Small intestine (tissue), 7 donors: ENCODE data around the gene PPIL1. TPM values are rescaled to one million over a fixed set of nuclear protein-coding genes. Genes with fewer than 3 reads are reported as not detected.
A peak's percentile ranks its signal among the peaks of the same experiment; 100 is the strongest.

Experiments
- DNase-seq, 2 donors: peaks; one replicate each; pipeline versions ENCODE4 v3.0.0 to v3.0.0-alpha.2; 2013
- FAIRE-seq: peaks from 2 replicates; lab custom pipeline; 2012; peaks lifted over from hg19 to GRCh38; lab: Jason Lieb, UNC
- H3K27ac ChIP-seq, 3 donors: one replicate each; pipeline ENCODE4 v1.5.1; 2013; ENCODE audit warnings: low read length in 2 of 3, mild to moderate bottlenecking in 2 of 3, control low read depth in 1 of 3, inconsistent platforms in 1 of 3, low read depth in 1 of 3, moderate library complexity in 1 of 3
- H3K27me3 ChIP-seq, 3 donors: one replicate each; pipeline ENCODE4 v1.6.1; 2013; ENCODE audit warnings: low read length in 3 of 3, inconsistent platforms in 1 of 3; ENCODE audit not compliant: control insufficient read depth in 3 of 3, insufficient read depth in 3 of 3
- H3K36me3 ChIP-seq, 3 donors: one replicate each; pipeline ENCODE4 v1.6.1; 2013; ENCODE audit warnings: low read length in 3 of 3, inconsistent platforms in 1 of 3, low read depth in 1 of 3, mild to moderate bottlenecking in 1 of 3, moderate library complexity in 1 of 3; ENCODE audit not compliant: control insufficient read depth in 3 of 3, insufficient read depth in 2 of 3
- H3K4me1 ChIP-seq, 3 donors: one replicate each; pipeline ENCODE4 v1.6.1; 2013; ENCODE audit warnings: low read length in 2 of 3, inconsistent platforms in 1 of 3, low read depth in 1 of 3, mild to moderate bottlenecking in 1 of 3, moderate library complexity in 1 of 3; ENCODE audit not compliant: control insufficient read depth in 3 of 3, insufficient read depth in 2 of 3
- H3K4me3 ChIP-seq, 3 donors: one replicate each; pipeline ENCODE4 v1.5.1; 2013; ENCODE audit warnings: low read length in 3 of 3, control low read depth in 1 of 3, inconsistent platforms in 1 of 3, low read depth in 1 of 3, mild to moderate bottlenecking in 1 of 3, moderate library complexity in 1 of 3
- H3K9me3 ChIP-seq, 2 donors: one replicate each; pipeline ENCODE4 v1.6.1; 2013; ENCODE audit warnings: low read depth in 1 of 2, low read length in 1 of 2; ENCODE audit not compliant: control insufficient read depth in 2 of 2, insufficient read depth in 1 of 2
- WGBS, 3 donors: extraction: QIAGEN DNeasy Blood & Tissue Kit; methylation state at CpG; one replicate each; pipeline ENCODE4 v1.1.7; 2013; 5-methylcytosine and 5-hydroxymethylcytosine counted together
- polyA plus RNA-seq, 4 donors: library from polyadenylated mRNA; stranded (reverse) in 3 of 4; unstranded in 1 of 4; fragments of 200-250 nt in 3 of 4; fragments of 120-200 nt in 1 of 4; gene quantifications; one replicate each; pipeline versions ENCODE4 v1.2.1 to v1.2.3, GENCODE V29; 2013
- donor health status: healthy with polysubstance abuse.
- donor health status: control.
- donor health status: control.
- donor health status: Bipolar disorder and iron deficiency.
- donor health status: healthy.

The PPIL1 gene
- polyA plus RNA-seq, 4 donors, result 8.1 to 37.3 (median 19.2) TPM

GRCh38 chr6:36886950-36887618, 12.5 kb upstream of the PPIL1 start:
- no peak for FAIRE-seq
- H3K27me3 ChIP-seq, result no peaks in the 10 kb centered on the region
- H3K9me3 ChIP-seq, result no peaks in the 10 kb centered on the region
- peaks cover 0 to 12% (median 0%) of the 10 kb centered on the region in 3 donors for H3K4me1 ChIP-seq
- peak overlapping the region in 1 of 3 donors; percentile 98 for H3K4me3 ChIP-seq
- H3K27ac ChIP-seq, result no peak overlapping the region
- no peak for DNase-seq
- 55 to 68% (median 64%) methylated on average over 10 of the region's 10 CpGs for WGBS, 3 donors
- peaks cover 0 to under 1% (median 0%) of the 10 kb centered on the region in 3 donors for H3K36me3 ChIP-seq

GRCh38 chr6:36885461-36886401, 11.1 kb upstream of the PPIL1 start, which contains the start of gene C6orf89:
Gene C6orf89, plus strand, starts transcription at chr6:36885952. Its CDS starts 13,493 bp downstream, at chr6:36899445.
- 2 to 3% (median 3%) methylated on average over 42 to 48 of the region's 48 CpGs for WGBS, 3 donors
- DNase-seq (peak; percentile 97 to 99), FAIRE-seq (no peak)
- Histone ChIP-seq H3K9me3 (no peaks in the 10 kb centered on the region), H3K4me3 (peak within 1 kb of the TSS; percentile 74 to 98 (median 86)), H3K4me1 (peaks cover 0 to 9% (median 0%) of the 10 kb centered on the region in 3 donors), H3K27me3 (no peaks in the 10 kb centered on the region), H3K36me3 (no peaks in the 10 kb centered on the region), H3K27ac (peak within 1 kb of the TSS; percentile 79 to 86 (median 85))

GRCh38 chr6:36884610-36885009, 10.0 kb upstream of the PPIL1 start:
- 98 to 100% (median 98%) methylated on average over 3 of the region's 3 CpGs for WGBS, 3 donors

GRCh38 chr6:36875250-36875633, 639 bp upstream of the PPIL1 start:
- Histone ChIP-seq H3K9me3 (no peaks in the 10 kb centered on the region), H3K27me3 (no peaks in the 10 kb centered on the region), H3K36me3 (peaks cover 0 to 5% (median 4%) of the 10 kb centered on the region in 3 donors), H3K27ac (peak overlapping the region in 2 of 3 donors; percentile 95 to 96), H3K4me1 (peaks cover 0 to 10% (median 3%) of the 10 kb centered on the region in 3 donors), H3K4me3 (peak overlapping the region in 2 of 3 donors; percentile 80 to 87)
- 27 to 37% (median 36%) methylated on average over 6 of the region's 6 CpGs for WGBS, 3 donors
- DNase-seq (no peak), FAIRE-seq (no peak)

More at GRCh38 chr6:36884610-36885009, 10.0 kb upstream of the PPIL1 start:
- Histone ChIP-seq H3K27ac (no peak overlapping the region), H3K4me3 (no peak overlapping the region), H3K4me1 (peaks cover 0 to 9% (median 0%) of the 10 kb centered on the region in 3 donors), H3K9me3 (no peaks in the 10 kb centered on the region), H3K27me3 (no peaks in the 10 kb centered on the region), H3K36me3 (no peaks in the 10 kb centered on the region)
- no peak for FAIRE-seq
- no peak for DNase-seq

GRCh38 chr6:36873612-36874442, 776 bp downstream of the PPIL1 start:
- FAIRE-seq (no peak), DNase-seq (peak in 1 of 2 donors; percentile 30)
- Histone ChIP-seq H3K36me3 (peaks cover 0 to 9% (median 5%) of the 10 kb centered on the region in 3 donors), H3K4me3 (peak overlapping the region; percentile 80 to 87 (median 87)), H3K4me1 (peaks cover 0 to 10% (median 3%) of the 10 kb centered on the region in 3 donors), H3K9me3 (no peaks in the 10 kb centered on the region), H3K27me3 (no peaks in the 10 kb centered on the region), H3K27ac (peak overlapping the region in 2 of 3 donors; percentile 95 to 96)
- WGBS, 3 donors, result 3 to 11% (median 4%) methylated on average over 11 of the region's 11 CpGs

- Histone ChIP-seq H3K4me1 (peaks cover 0 to 10% (median 3%) of the 10 kb centered on the region in 3 donors), H3K27me3 (no peaks in the 10 kb centered on the region), H3K36me3 (peaks cover 0 to 12% (median 5%) of the 10 kb centered on the region in 3 donors), H3K9me3 (no peaks in the 10 kb centered on the region), H3K4me3 (no peak overlapping the region), H3K27ac (no peak overlapping the region)
- DNase-seq (no peak), FAIRE-seq (no peak)
- 84 to 97% (median 89%) methylated on average over 1 of the region's 1 CpG for WGBS, 3 donors
Measured at GRCh38 chr6:36873115-36873514, 1.5 kb downstream of the PPIL1 start.

GRCh38 chr6:36871686-36872085, 2.9 kb downstream of the PPIL1 start:
- Histone ChIP-seq H3K4me3 (no peak overlapping the region), H3K27me3 (no peaks in the 10 kb centered on the region), H3K27ac (no peak overlapping the region), H3K4me1 (peaks cover 0 to 10% (median 3%) of the 10 kb centered on the region in 3 donors), H3K9me3 (no peaks in the 10 kb centered on the region), H3K36me3 (peaks cover 0 to 20% (median 8%) of the 10 kb centered on the region in 3 donors)
- 90 to 96% (median 93%) methylated on average over 3 of the region's 3 CpGs for WGBS, 3 donors
- DNase-seq, result no peak
- FAIRE-seq, result no peak
